MV-4-11 (cell line): ENCODE data around the gene PDZK1.
"Not testable (repeated sequence)": the region's sequence is repeated elsewhere in the genome, so short reads cannot be mapped to it uniquely, and the experiment has no call there.

ENCODE experiments used
- DNase-seq: peaks from one replicate; lab custom pipeline; 2025; lab: John Stamatoyannopoulos, UW

The PDZK1 gene

DNA sequence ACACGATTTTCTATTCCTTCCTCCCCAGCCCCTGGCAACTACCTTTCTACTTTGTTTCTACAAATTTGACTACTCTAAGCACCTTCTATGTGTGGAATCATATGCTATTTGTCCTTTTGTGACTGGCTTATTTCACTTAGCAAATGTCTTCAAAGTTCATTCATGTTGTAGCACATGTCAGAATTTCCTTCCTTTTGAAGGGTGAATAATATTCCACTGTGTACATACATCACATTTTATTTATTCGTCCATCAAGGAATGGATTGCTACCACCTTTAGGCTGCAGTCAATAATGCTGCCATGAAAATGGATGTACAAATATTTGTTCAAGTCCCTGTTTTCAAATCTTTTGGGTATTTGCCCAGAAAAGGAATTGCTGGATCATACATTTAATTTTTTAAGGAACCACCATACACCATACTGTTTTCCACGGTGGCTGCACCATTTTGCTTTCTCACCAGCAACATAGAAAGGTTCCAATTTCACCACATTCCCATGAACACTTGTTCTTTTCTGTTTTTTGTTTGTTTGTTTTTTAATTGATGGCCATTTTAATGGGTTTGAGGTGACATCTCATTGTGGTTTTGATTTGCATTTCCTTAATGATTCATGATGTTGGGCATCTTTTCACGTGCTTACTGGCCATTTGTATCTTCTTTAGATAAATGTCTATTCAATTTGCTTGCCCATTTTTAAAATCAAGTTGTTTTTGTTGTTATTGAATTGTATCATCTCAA is 3.3 kb upstream of the PDZK1 start:
- no peak for DNase-seq

DNA sequence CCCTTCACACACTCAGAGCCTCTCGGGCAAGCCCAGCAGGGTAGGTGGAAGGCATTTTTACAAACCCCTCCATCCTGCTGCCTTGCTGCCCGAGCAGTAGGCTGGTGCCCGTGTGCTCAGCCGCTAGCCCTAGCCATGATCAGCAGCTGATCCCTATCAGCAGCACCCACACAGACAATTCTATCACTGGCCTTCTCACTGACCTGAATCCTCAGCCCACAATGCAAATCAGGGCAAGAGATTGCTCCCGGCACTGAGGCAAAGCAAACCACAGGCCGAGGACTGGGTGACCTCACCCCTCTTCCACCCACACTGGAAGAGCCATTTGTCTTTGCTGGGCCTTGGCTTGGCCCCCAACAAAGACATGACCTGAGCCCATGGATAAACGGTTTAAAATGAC is 895 bp upstream of the PDZK1 start:
- no peak for DNase-seq

GRCh38 chr1:145706086-145706664 is 993 bp downstream of the PDZK1 start:
- DNase-seq, result no peak

DNA sequence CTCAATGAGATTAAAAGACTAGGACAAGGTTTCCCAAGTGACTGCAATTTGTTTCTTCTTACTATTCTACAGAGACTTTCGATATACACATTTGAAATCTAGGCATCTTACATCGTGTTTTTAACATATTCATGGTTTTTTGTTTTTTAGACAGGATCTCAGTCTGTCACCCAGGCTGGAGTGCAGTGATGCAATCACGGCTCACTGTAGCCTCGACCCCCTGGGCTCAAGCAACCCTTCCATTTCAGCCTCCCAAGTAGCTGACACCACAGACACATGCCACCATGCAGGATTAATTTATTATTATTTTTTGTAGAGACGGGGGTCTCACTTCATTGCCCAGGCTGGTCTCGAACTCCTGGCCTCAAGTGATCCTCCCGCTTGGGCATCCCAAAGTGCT is 1.5 kb downstream of the PDZK1 start:
- no peak for DNase-seq

- DNase-seq, result no peak
Observed at GRCh38 chr1:145702826-145703225, 4.3 kb downstream of the PDZK1 start.

DNA sequence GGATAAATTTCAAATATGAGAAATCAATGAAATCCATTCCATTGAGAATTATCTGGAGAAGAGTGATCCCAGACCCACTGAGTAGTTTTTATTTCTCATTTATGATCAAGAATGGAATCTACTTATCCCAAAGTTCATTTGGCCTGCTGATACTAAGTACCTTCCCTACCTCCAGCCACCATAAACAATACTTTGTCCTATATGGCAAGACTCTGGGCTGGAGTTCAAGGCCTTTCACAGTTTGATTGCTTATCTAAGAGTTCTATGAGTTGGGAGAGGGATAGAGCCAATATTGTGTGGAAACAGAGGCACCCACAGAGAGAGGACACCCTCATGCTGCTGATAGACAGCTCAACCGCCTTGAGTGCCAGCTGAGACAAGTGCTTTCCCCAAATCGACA is 5.1 kb downstream of the PDZK1 start:
- DNase-seq, result no peak

GRCh38 chr1:145701306-145701862 is 5.8 kb downstream of the PDZK1 start:
- no peak for DNase-seq

- DNase-seq, result no peak
Observed at GRCh38 chr1:145696630-145696960, 10.6 kb downstream of the PDZK1 start.

DNA sequence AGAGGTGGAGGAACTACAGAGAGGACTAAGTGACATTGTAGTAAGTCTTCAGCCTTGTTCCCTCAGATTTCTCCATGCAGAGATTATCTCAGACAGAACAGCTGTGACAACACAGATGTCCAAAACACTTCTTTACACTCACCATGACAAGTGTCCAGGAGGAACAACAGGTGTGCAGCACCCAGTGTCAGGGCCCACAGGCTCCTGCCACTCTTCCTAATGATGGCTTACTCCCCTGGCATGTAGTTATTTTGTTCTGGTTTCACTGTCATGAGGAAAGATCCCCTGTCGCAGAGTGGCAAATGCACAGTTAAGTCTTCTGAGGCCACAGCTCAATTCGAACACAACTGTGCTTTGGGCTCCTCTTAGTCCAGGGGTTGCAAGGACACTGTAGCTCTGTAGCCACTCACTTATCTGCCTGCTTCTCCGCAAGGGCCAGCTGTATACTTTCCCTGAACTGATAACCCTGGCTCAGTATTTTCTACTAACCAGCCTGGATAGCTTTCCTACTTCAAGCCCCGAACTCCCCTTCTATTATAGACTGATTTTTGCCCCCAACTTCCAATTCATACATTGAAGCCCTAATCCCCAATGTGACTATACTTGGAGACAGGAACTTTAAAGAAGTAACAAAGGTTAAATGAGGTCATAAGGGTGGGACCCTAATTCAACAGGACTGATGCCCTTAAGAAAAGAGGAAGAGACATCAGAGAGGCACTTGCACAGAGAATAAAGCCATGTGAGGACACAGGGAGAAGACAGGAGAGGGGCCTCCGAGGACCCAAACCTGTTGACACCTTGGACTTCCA is 11.1 kb downstream of the PDZK1 start:
- peak; percentile 62 for DNase-seq

- DNase-seq, result peak; percentile 43
Observed at GRCh38 chr1:145692785-145693443, 14.3 kb downstream of the PDZK1 start.

- peak; percentile 76 for DNase-seq
Observed at GRCh38 chr1:145690587-145691558, 16.3 kb downstream of the PDZK1 start.

DNA sequence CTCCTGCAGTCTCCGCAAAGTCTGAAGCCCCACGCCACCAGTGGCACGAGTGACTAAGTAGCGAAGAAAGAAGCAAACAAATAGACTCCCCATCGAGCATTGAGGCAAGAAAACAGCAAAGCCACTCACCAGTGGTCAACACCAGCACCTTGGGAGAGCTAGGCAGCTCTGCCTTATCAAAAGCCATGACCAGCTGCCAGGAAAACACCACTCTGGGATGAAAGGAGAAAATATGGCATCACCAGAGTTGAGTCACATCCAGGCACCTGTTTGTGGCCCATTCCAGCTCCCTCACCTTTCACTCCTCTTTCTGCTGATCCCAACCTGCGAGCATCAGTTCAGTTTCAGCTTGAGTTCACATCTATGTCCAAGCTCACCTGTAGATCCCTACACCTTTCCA is 17.2 kb downstream of the PDZK1 start:
- no peak for DNase-seq

DNA sequence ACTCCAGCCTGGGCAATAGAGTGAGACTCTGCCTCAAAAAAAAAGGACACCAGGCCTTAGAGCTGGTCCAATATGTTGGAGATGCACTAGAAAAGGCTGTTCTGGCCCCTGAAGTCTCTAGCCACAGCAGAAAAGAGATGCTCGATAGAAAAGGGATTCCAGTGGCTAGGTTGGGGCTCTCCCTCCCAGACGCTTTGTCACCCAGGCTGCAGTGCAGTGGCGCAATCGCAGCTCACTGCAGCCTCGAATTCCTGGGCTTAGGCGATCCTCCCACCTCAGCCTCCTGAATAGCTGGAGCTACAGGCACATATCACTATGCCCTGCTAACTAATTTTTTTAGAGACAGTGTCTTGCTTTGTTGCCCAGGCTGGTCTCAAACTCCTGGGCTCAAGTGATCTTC is 18.2 kb downstream of the PDZK1 start:
- DNase-seq, result no peak

DNA sequence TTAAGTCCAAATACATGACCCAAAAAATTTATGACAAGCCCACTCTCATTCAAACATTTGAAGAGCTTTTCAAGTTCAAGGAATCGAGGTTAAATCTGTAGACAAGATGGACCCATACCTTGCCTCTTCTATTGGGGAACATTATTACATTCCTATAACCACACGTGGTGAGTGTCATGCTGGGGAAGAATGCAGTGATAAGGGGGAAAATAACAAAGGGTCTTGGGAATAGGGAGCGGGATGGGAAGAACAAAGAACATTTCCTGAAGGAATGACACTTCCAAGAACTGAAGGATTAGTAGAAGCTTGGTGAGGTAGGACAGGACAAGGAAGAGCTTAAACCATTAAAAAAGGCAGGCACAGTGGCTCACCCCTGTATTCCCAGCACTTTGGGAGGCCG is 18.8 kb downstream of the PDZK1 start:
- DNase-seq, result no peak

DNA sequence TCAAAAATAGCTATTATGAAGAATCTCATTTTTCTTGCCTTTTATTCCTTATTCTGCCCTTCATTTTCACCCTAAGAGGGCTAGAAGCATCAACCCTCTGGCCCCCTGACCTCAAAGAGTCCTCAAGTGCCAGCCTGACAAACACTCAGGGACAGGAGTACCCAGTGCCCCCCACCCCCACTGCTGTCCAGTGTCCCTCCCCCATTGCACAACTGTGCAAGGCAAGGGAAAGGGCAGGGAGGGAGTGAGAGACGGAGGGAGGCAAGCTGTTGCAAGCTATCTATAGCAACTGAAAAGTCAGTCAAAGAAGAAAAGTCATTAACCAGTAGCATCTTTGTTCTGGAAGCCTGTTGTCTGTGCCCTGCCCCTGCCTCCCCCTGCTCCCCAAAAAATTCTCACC is 21.1 kb downstream of the PDZK1 start:
- DNase-seq, result not testable (repeated sequence)

DNA sequence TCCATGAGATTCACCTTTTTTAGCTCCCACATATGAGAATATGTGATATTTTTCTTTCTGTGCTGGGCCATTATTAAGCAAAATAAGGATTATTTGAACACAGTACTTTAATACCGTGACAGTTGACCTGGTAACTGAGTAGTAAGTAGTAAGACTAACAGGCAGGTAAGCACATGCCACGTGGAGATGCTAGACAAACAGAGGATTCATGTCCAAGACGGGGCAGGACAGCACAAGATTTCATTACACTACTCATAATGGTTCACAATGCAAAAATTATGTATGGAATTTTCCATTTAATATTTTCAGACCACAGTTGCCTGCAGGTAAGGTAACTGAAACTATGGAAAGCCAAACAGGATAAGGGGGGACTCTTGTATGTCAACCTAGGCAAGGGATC is 22.3 kb downstream of the PDZK1 start:
- not testable (repeated sequence) for DNase-seq

DNA sequence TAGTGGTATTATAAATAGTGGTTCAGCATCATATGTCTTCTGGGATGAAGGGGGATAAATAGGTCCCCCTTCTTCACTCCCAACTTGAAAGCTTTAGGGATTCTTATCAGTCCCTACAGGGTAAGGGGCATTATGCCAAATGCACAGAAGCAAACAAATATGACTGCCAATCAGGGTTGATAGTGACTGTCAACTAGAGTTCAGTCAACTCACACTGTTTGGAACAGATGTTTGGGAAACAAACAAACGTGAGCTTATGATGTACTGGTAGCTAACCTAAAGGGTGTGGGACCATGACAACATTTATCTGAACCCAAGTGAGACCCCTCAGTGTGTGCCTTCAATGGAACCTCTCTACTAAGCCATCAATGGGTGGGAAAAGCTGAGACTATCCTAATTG is 34.0 kb downstream of the PDZK1 start:
- DNase-seq, result not testable (repeated sequence)

DNA sequence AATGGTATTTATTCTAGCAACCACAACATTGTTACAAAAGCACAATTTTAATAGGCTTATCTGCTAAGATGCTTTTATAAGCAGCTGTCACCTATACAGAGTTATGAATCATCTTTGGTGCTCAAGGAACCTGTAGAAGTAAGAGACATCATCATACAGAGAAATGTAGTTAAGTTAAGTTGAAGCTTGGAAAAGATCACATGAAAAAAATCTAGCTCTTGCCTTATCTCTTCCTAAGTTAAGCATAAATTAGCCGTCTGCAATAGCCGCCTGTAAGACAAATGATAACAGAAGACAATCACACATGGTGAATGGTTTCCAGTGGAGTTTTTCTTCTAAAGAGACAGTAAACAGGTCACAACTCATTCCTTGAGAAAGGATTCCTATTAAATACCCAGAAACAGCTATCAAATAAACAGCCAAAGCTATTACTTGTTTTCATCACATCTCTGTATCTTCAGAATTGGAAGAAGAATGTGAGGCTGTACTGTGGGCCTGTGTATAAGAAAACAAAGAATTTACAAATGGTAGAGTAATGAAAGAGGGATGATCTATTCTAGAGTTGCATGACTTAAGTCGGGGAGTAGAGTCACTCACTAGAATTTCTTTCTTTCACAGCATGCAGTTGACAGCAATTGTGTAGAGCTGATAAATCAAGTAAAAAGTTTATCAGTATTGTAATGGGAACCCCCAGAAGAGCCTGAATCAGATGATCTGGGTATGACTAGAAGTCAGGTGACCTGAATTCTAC is 36.0 kb downstream of the PDZK1 start:
- not testable (repeated sequence) for DNase-seq

- not testable (repeated sequence) for DNase-seq
Observed at GRCh38 chr1:145665015-145665414, 42.2 kb downstream of the PDZK1 start.

DNA sequence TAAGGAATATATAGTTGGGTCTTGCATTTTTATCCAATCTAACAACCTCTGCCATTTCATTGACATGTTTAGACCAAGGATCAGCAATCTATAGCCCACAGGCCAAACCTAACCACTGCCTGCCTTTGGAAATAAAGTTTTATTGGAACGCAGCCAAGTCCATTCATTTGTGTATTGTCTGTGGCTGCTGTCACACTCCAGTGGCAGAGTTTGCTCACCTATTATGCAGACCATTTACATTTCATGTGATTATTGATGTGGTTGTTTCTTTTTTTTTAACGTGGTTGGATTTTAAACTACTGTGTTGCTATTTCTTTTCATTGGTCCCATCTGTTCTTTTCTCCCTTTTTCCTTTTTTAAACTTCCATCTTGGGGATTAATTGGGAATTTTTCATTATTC is 44.7 kb downstream of the PDZK1 start:
- DNase-seq, result not testable (repeated sequence)
